Measurements from ENCODE around the gene DAB2IP.
"Not testable (repeated sequence)": the region's sequence is repeated elsewhere in the genome, so short reads cannot be mapped to it uniquely, and the experiment has no call there.

The DAB2IP gene

GRCh38 chr9:121616123-121616755 is 35.2 kb upstream of the DAB2IP start:
- no peaks in the 10 kb centered on the region for H3K4me1 ChIP-seq (ENCODE audit: control insufficient read depth, insufficient read depth, low read length)
- H3K9ac ChIP-seq (ENCODE audit: low read depth, low read length): no peak overlapping the region
- H3K27me3 ChIP-seq (ENCODE audit: control insufficient read depth, insufficient read depth, low read length): no peaks in the 10 kb centered on the region
- no peak overlapping the region for H3K4me3 ChIP-seq (ENCODE audit: low read depth, low read length)
- no peaks in the 10 kb centered on the region for H3K36me3 ChIP-seq (ENCODE audit: control insufficient read depth, insufficient read depth, low read length)
- H3K9me3 ChIP-seq (ENCODE audit: control insufficient read depth, insufficient read depth, low read length): no peaks in the 10 kb centered on the region

DNA sequence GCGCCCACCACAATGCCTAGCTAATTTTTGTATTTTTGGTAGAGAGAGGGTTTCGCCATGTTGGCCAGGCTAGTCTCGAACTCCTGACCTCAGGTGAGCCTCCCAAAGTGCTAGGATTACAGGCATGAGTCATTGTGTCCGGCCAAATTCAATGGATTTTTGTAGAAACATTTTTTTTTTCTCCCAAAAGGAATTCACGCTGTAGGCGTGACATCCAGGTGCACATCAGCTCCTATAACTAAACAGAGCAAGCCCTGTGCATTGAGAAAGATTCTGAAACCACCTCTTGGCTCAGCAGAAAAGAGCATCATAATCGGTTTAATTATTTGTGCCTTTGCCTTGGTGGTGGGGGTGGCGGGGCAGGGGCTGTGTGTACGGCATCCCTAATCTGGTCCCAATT is 32.9 kb upstream of the DAB2IP start:
- no peaks in the 10 kb centered on the region for H3K4me1 ChIP-seq (ENCODE audit: control insufficient read depth, insufficient read depth, low read length)

GRCh38 chr9:121618910-121619309 is 32.5 kb upstream of the DAB2IP start:
- not testable (repeated sequence) for H3K4me1 ChIP-seq (ENCODE audit: control insufficient read depth, insufficient read depth, low read length); H3K9ac ChIP-seq (ENCODE audit: low read depth, low read length); H3K36me3 ChIP-seq (ENCODE audit: control insufficient read depth, insufficient read depth, low read length); H3K27me3 ChIP-seq (ENCODE audit: control insufficient read depth, insufficient read depth, low read length); H3K4me3 ChIP-seq (ENCODE audit: low read depth, low read length); H3K9me3 ChIP-seq (ENCODE audit: control insufficient read depth, insufficient read depth, low read length)

More for the DNA sequence above, 32.9 kb upstream of the DAB2IP start:
- H3K36me3 ChIP-seq (ENCODE audit: control insufficient read depth, insufficient read depth, low read length): no peaks in the 10 kb centered on the region
- H3K4me3 ChIP-seq (ENCODE audit: low read depth, low read length): no peak overlapping the region
- no peaks in the 10 kb centered on the region for H3K27me3 ChIP-seq (ENCODE audit: control insufficient read depth, insufficient read depth, low read length)
- no peaks in the 10 kb centered on the region for H3K9me3 ChIP-seq (ENCODE audit: control insufficient read depth, insufficient read depth, low read length)
- H3K9ac ChIP-seq (ENCODE audit: low read depth, low read length): no peak overlapping the region

GRCh38 chr9:121619545-121620324 is 31.7 kb upstream of the DAB2IP start:
- Histone ChIP-seq H3K9ac (ENCODE audit: low read depth, low read length) (no peak overlapping the region), H3K9me3 (ENCODE audit: control insufficient read depth, insufficient read depth, low read length) (no peaks in the 10 kb centered on the region), H3K4me1 (ENCODE audit: control insufficient read depth, insufficient read depth, low read length) (no peaks in the 10 kb centered on the region), H3K4me3 (ENCODE audit: low read depth, low read length) (no peak overlapping the region), H3K27me3 (ENCODE audit: control insufficient read depth, insufficient read depth, low read length) (no peaks in the 10 kb centered on the region), H3K36me3 (ENCODE audit: control insufficient read depth, insufficient read depth, low read length) (no peaks in the 10 kb centered on the region)

GRCh38 chr9:121620325-121620673 is 31.1 kb upstream of the DAB2IP start:
- Histone ChIP-seq H3K9me3 (ENCODE audit: control insufficient read depth, insufficient read depth, low read length) (no peaks in the 10 kb centered on the region), H3K9ac (ENCODE audit: low read depth, low read length) (no peak overlapping the region)

GRCh38 chr9:121620777-121621449 is 30.5 kb upstream of the DAB2IP start:
- Histone ChIP-seq H3K27me3 (ENCODE audit: control insufficient read depth, insufficient read depth, low read length) (no peaks in the 10 kb centered on the region), H3K9ac (ENCODE audit: low read depth, low read length) (no peak overlapping the region), H3K9me3 (ENCODE audit: control insufficient read depth, insufficient read depth, low read length) (no peaks in the 10 kb centered on the region), H3K4me3 (ENCODE audit: low read depth, low read length) (no peak overlapping the region), H3K36me3 (ENCODE audit: control insufficient read depth, insufficient read depth, low read length) (no peaks in the 10 kb centered on the region), H3K4me1 (ENCODE audit: control insufficient read depth, insufficient read depth, low read length) (no peaks in the 10 kb centered on the region)

More at GRCh38 chr9:121620325-121620673, 31.1 kb upstream of the DAB2IP start:
- no peaks in the 10 kb centered on the region for H3K36me3 ChIP-seq (ENCODE audit: control insufficient read depth, insufficient read depth, low read length)
- H3K4me3 ChIP-seq (ENCODE audit: low read depth, low read length): no peak overlapping the region
- H3K4me1 ChIP-seq (ENCODE audit: control insufficient read depth, insufficient read depth, low read length): no peaks in the 10 kb centered on the region
- H3K27me3 ChIP-seq (ENCODE audit: control insufficient read depth, insufficient read depth, low read length): no peaks in the 10 kb centered on the region

DNA sequence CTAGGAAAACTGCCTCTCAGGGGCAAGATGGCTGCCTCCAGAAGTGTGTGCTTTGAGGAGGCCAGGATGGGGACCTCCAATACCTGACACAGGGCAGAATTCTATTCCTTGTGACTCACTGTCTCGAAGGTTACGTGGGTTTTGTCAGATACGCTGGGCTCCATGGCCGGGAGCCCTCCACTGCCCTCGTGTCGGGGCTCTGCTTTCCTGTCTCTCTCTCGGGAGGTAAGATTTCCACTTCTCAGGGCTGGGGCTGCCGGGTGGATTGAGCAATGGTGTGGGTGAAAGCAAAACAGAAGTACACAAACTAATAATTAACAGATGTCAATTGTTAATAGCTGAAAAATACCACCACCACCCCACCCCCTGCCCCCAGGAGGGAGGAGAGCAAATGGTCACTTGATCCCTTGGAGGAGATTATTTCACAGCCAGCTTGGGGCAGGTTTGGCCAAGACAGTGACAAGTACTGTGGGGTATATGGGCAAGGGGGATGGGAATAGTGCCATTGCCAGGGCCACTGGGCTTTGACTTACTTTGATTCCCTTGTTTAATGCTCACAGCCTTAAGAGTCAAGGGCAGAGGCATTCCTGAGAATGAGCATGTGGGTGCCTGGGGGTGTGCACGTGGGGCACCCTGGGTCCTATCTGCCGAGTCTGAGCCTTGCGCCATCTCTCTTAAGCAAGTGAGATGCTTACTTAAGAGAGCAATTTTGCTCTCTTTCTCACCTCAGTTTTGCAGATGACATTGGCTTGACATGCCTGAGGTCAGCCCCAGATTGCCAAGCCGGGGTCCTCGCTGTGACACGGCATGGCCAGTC is 28.8 kb upstream of the DAB2IP start:
- Histone ChIP-seq H3K9me3 (ENCODE audit: control insufficient read depth, insufficient read depth, low read length) (no peaks in the 10 kb centered on the region), H3K9ac (ENCODE audit: low read depth, low read length) (no peak overlapping the region), H3K4me3 (ENCODE audit: low read depth, low read length) (no peak overlapping the region), H3K36me3 (ENCODE audit: control insufficient read depth, insufficient read depth, low read length) (no peaks in the 10 kb centered on the region), H3K27me3 (ENCODE audit: control insufficient read depth, insufficient read depth, low read length) (no peaks in the 10 kb centered on the region), H3K4me1 (ENCODE audit: control insufficient read depth, insufficient read depth, low read length) (no peaks in the 10 kb centered on the region)

- H3K9me3 ChIP-seq (ENCODE audit: control insufficient read depth, insufficient read depth, low read length); H3K36me3 ChIP-seq (ENCODE audit: control insufficient read depth, insufficient read depth, low read length); H3K27me3 ChIP-seq (ENCODE audit: control insufficient read depth, insufficient read depth, low read length); H3K9ac ChIP-seq (ENCODE audit: low read depth, low read length); H3K4me1 ChIP-seq (ENCODE audit: control insufficient read depth, insufficient read depth, low read length); H3K4me3 ChIP-seq (ENCODE audit: low read depth, low read length): not testable (repeated sequence)
These were observed 28.0 kb upstream of the DAB2IP start for GRCh38 chr9:121623430-121623829.

DNA sequence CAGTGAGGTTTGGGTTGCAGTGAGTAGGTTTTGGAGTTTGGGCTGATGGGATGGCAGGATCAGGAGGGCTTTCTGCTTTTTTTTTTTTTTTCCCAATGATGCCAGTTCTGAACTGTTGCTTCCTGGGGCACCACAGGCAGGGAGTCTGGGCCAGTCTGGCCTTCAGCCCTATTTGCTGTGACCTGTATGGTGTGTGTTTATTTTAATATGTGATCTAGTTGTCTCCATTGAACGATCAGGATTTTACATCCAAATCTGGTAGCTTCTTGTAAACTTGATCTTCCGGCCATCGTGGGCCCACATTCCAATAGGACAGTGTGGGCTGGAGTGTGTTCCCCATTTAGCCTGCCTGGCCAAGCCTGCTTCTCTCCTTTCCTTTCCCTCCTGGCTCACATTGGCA is 25.8 kb upstream of the DAB2IP start:
- no peaks in the 10 kb centered on the region for H3K4me1 ChIP-seq (ENCODE audit: control insufficient read depth, insufficient read depth, low read length)
- no peaks in the 10 kb centered on the region for H3K9me3 ChIP-seq (ENCODE audit: control insufficient read depth, insufficient read depth, low read length)
- no peaks in the 10 kb centered on the region for H3K36me3 ChIP-seq (ENCODE audit: control insufficient read depth, insufficient read depth, low read length)
- no peak overlapping the region for H3K9ac ChIP-seq (ENCODE audit: low read depth, low read length)
- H3K4me3 ChIP-seq (ENCODE audit: low read depth, low read length): no peak overlapping the region
- H3K27me3 ChIP-seq (ENCODE audit: control insufficient read depth, insufficient read depth, low read length): no peaks in the 10 kb centered on the region

DNA sequence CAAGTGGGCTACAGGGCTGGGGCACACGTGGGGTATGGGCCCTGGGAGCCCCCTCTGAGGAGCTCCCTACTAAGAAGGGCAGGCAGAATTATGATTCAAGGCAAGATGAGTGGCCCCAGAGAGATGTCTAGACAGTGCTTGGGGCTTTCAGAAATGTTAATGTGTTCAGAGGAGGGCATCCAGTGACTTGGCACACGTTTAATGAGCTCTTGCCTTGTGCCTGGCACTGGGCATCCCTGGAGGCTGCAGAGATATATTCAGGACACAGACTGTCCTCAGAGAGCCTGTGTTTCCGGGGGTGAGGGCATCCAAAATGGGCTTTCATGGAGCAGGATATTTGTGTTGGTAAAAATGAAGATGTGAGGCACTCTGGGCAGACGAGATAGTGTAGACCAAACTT is 25.4 kb upstream of the DAB2IP start:
- Histone ChIP-seq H3K9ac (ENCODE audit: low read depth, low read length) (no peak overlapping the region), H3K27me3 (ENCODE audit: control insufficient read depth, insufficient read depth, low read length) (no peaks in the 10 kb centered on the region), H3K4me1 (ENCODE audit: control insufficient read depth, insufficient read depth, low read length) (no peaks in the 10 kb centered on the region), H3K36me3 (ENCODE audit: control insufficient read depth, insufficient read depth, low read length) (no peaks in the 10 kb centered on the region), H3K4me3 (ENCODE audit: low read depth, low read length) (no peak overlapping the region), H3K9me3 (ENCODE audit: control insufficient read depth, insufficient read depth, low read length) (no peaks in the 10 kb centered on the region)

DNA sequence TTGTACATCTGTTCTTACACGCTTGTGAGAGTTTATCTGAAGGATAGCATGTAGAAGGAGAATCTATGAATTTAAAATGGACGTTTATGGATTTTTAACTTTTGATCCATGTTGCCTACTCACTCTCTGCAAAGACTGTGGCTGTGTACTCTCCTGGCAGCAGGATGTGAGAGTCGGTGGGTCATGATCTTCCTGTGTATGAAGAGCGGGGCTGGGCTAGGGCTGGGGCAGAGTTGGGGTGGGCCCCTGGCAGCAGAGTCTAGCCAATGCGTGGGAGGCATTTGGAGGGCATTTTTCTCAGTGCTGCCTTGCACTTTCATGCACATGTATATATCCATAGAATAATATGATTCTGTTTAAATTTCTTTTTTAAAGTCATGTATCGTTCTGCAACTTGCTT is 24.0 kb upstream of the DAB2IP start:
- H3K9ac ChIP-seq (ENCODE audit: low read depth, low read length): no peak overlapping the region
- H3K36me3 ChIP-seq (ENCODE audit: control insufficient read depth, insufficient read depth, low read length): no peaks in the 10 kb centered on the region
- no peaks in the 10 kb centered on the region for H3K27me3 ChIP-seq (ENCODE audit: control insufficient read depth, insufficient read depth, low read length)
- H3K4me1 ChIP-seq (ENCODE audit: control insufficient read depth, insufficient read depth, low read length): no peaks in the 10 kb centered on the region
- no peak overlapping the region for H3K4me3 ChIP-seq (ENCODE audit: low read depth, low read length)
- no peaks in the 10 kb centered on the region for H3K9me3 ChIP-seq (ENCODE audit: control insufficient read depth, insufficient read depth, low read length)
